SK-N-SH treated with all-trans-retinoic acid at 6 μM for 48 hours (cell line): ENCODE measurements around the gene PLXNA4.

Source experiments
- ATAC-seq: fragments of 200-7000 bp; cut with Tn5 transposase; 3 replicates; pipeline ENCODE4 v1.9.1; 2020; ENCODE audit warnings: mild to moderate bottlenecking, moderate library complexity
- ARNTL ChIP-seq: fragments of 450-650 bp; formaldehyde crosslinking; IDR thresholded peaks from 2 replicates; pipeline ENCODE4 v1.5.0; 2020; ENCODE audit warnings: low read depth, mild to moderate bottlenecking, moderate library complexity, borderline replicate concordance
- BACH2 ChIP-seq: fragments of 250-450 bp; sonication (Bioruptor Pico); IDR thresholded peaks from 2 replicates; pipeline ENCODE4 v1.9.0; 2021; ENCODE audit warnings: mild to moderate bottlenecking, borderline replicate concordance
- CSDC2 ChIP-seq: fragments of 250-450 bp; sonication (Bioruptor Pico); IDR thresholded peaks from 2 replicates; pipeline ENCODE4 v1.5.0; 2020; ENCODE audit warnings: mild to moderate bottlenecking, moderate library complexity
- ESRRG ChIP-seq: fragments of 250-450 bp; sonication (Bioruptor Pico); IDR thresholded peaks from 2 replicates; pipeline ENCODE4 v1.6.1; 2021; ENCODE audit warnings: mild to moderate bottlenecking
- GLIS3 ChIP-seq: fragments of 250-450 bp; sonication (Bioruptor Pico); IDR thresholded peaks from 2 replicates; pipeline ENCODE4 v1.5.0; 2020; ENCODE audit warnings: mild to moderate bottlenecking, moderate library complexity
- ISL1 ChIP-seq: fragments of 250-450 bp; sonication (Bioruptor Pico); IDR thresholded peaks from 2 replicates; pipeline ENCODE4 v2.1.2; 2022; ENCODE audit warnings: mild to moderate bottlenecking, moderate library complexity
- PPARA ChIP-seq: fragments of 250-450 bp; sonication (Bioruptor Pico); IDR thresholded peaks from 2 replicates; pipeline ENCODE4 v1.5.0; 2020; ENCODE audit warnings: mild to moderate bottlenecking, borderline replicate concordance
- RARB ChIP-seq: fragments of 250-450 bp; sonication (Bioruptor Pico); IDR thresholded peaks from 2 replicates; pipeline ENCODE4 v1.8.0; 2021; ENCODE audit warnings: mild to moderate bottlenecking, moderate library complexity
- SNAI2 ChIP-seq: fragments of 250-450 bp; sonication (Bioruptor Pico); IDR thresholded peaks from 2 replicates; pipeline ENCODE4 v1.5.0; 2020; ENCODE audit warnings: mild to moderate bottlenecking, moderate library complexity
- TOX ChIP-seq: fragments of 250-450 bp; sonication (Bioruptor Pico); IDR thresholded peaks from 2 replicates; pipeline ENCODE4 v1.8.0; 2021; ENCODE audit warnings: mild to moderate bottlenecking, moderate library complexity, borderline replicate concordance
- ZC3H10 ChIP-seq: fragments of 250-450 bp; sonication (Bioruptor Pico); IDR thresholded peaks from 2 replicates; pipeline ENCODE4 v1.5.1; 2021; ENCODE audit warnings: mild to moderate bottlenecking, moderate library complexity
- ZFP3 ChIP-seq: fragments of 250-450 bp; sonication (Bioruptor Pico); IDR thresholded peaks from 2 replicates; pipeline ENCODE4 v1.5.0; 2020; ENCODE audit warnings: mild to moderate bottlenecking, moderate library complexity
- ZFP30 ChIP-seq: fragments of 450-650 bp; formaldehyde crosslinking; IDR thresholded peaks from 2 replicates; pipeline ENCODE4 v1.5.0; 2022; ENCODE audit warnings: mild to moderate bottlenecking, moderate library complexity
- ZNF565 ChIP-seq: fragments of 450-650 bp; formaldehyde crosslinking; conservative IDR thresholded peaks from 2 replicates; pipeline ENCODE4 v1.5.0; 2020; ENCODE audit warnings: low read depth, mild to moderate bottlenecking, moderate library complexity
- ZNF70 ChIP-seq: fragments of 450-650 bp; formaldehyde crosslinking; IDR thresholded peaks from 2 replicates; pipeline ENCODE4 v1.5.0; 2020; ENCODE audit warnings: mild to moderate bottlenecking, moderate library complexity
- ZNF8 ChIP-seq: fragments of 450-650 bp; formaldehyde crosslinking; IDR thresholded peaks from 2 replicates; pipeline ENCODE4 v1.5.0; 2020; ENCODE audit warnings: mild to moderate bottlenecking, moderate library complexity
- TF ChIP-seq, protein P1 (sequence below): fragments of 250-450 bp; sonication (Bioruptor Pico); IDR thresholded peaks from 2 replicates; pipeline ENCODE4 v1.5.1; 2020; ENCODE audit warnings: low read depth, mild to moderate bottlenecking, moderate library complexity
- TF ChIP-seq, protein P2 (sequence below): fragments of 250-450 bp; sonication (Bioruptor Pico); IDR thresholded peaks from 2 replicates; pipeline ENCODE4 v1.5.1; 2021; ENCODE audit warnings: mild to moderate bottlenecking, moderate library complexity
- TF ChIP-seq, protein P3 (sequence below): fragments of 250-450 bp; sonication (Bioruptor Pico); IDR thresholded peaks from 2 replicates; pipeline ENCODE4 v1.5.0; 2020; ENCODE audit warnings: mild to moderate bottlenecking, moderate library complexity
- TF ChIP-seq, protein P4 (sequence below): fragments of 250-450 bp; sonication (Bioruptor Pico); IDR thresholded peaks from 2 replicates; pipeline ENCODE4 v1.8.0; 2020; ENCODE audit warnings: mild to moderate bottlenecking, moderate library complexity, borderline replicate concordance

The PLXNA4 gene

DNA sequence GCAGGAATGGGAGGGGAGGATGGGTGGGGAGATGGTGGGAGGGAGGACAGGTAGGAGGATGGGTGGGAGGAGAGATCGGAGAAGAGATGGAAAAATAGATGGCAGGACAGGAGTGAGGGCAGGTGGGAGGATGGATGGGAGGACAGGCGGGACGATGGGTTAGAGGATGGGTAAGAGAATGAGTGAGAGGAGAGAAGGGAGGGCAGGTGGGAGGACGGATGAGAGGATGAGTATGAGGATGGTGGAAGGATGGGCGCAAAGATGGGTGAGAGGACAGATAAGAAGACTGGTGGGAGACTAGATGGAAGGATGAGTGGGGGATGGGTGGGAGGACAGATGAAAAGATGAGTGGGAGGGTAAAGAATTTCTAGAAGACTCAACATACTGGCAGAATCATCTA is 438.6 kb downstream of the PLXNA4 start:
- TF ChIP-seq TOX (no peak), PPARA (CRISPR knock-in tag) (no peak), ISL1 (CRISPR knock-in tag) (no peak), SNAI2 (CRISPR knock-in tag) (no peak), ZNF8 (CRISPR knock-in tag) (no peak), ZFP3 (CRISPR knock-in tag) (no peak), ZNF565 (CRISPR knock-in tag) (no peak), ESRRG (CRISPR knock-in tag) (no peak), RARB (CRISPR knock-in tag) (no peak), GLIS3 (CRISPR knock-in tag) (no peak)
- TF ChIP-seq, protein P1, sequence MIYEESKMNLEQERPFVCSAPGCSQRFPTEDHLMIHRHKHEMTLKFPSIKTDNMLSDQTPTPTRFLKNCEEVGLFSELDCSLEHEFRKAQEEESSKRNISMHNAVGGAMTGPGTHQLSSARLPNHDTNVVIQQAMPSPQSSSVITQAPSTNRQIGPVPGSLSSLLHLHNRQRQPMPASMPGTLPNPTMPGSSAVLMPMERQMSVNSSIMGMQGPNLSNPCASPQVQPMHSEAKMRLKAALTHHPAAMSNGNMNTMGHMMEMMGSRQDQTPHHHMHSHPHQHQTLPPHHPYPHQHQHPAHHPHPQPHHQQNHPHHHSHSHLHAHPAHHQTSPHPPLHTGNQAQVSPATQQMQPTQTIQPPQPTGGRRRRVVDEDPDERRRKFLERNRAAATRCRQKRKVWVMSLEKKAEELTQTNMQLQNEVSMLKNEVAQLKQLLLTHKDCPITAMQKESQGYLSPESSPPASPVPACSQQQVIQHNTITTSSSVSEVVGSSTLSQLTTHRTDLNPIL (CRISPR knock-in tag) = no peak
- ATAC-seq = no peak

DNA sequence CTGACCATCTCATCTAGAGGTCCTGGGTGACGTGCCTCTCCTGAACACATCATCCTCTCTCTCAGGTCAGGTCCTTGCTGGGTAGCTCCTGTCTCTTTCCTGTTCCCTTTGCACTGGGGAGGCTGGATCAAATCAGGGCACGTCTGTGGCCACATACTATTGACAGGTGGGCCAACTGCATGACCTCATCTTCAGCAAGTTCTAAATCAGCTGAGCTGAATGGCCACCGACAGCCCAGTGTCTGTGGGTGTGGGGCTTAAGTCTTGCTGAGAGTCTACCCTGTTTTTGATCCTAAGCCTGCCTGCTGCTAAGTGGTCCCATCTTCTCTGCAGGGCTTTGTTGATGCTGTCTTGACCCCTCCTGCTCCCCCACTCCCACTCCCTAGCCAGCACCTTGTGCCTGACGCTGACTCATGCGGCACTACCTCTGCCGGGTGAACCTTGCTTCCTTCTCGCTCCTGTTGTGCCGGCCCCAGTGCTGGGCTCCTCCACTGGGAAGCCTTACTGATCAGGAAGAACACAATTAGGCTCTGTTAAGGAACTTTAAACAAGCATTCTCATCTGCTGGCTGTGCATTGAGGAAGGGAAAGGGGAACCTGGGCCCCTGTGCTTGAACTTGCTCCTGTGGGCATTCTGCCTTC is 440.4 kb downstream of the PLXNA4 start:
- TF ChIP-seq, protein P2, sequence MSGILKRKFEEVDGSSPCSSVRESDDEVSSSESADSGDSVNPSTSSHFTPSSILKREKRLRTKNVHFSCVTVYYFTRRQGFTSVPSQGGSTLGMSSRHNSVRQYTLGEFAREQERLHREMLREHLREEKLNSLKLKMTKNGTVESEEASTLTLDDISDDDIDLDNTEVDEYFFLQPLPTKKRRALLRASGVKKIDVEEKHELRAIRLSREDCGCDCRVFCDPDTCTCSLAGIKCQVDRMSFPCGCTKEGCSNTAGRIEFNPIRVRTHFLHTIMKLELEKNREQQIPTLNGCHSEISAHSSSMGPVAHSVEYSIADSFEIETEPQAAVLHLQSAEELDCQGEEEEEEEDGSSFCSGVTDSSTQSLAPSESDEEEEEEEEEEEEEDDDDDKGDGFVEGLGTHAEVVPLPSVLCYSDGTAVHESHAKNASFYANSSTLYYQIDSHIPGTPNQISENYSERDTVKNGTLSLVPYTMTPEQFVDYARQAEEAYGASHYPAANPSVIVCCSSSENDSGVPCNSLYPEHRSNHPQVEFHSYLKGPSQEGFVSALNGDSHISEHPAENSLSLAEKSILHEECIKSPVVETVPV = no peak
- TF ChIP-seq ZFP3 (CRISPR knock-in tag) = no peak
- no peak for TF ChIP-seq SNAI2 (CRISPR knock-in tag)
- TF ChIP-seq ARNTL = no peak
- no peak for TF ChIP-seq ISL1 (CRISPR knock-in tag)
- no peak for TF ChIP-seq ZC3H10 (CRISPR knock-in tag)
- no peak for TF ChIP-seq TOX
- no peak for TF ChIP-seq BACH2 (CRISPR knock-in tag)
- TF ChIP-seq PPARA (CRISPR knock-in tag) = no peak
- TF ChIP-seq, protein P3, sequence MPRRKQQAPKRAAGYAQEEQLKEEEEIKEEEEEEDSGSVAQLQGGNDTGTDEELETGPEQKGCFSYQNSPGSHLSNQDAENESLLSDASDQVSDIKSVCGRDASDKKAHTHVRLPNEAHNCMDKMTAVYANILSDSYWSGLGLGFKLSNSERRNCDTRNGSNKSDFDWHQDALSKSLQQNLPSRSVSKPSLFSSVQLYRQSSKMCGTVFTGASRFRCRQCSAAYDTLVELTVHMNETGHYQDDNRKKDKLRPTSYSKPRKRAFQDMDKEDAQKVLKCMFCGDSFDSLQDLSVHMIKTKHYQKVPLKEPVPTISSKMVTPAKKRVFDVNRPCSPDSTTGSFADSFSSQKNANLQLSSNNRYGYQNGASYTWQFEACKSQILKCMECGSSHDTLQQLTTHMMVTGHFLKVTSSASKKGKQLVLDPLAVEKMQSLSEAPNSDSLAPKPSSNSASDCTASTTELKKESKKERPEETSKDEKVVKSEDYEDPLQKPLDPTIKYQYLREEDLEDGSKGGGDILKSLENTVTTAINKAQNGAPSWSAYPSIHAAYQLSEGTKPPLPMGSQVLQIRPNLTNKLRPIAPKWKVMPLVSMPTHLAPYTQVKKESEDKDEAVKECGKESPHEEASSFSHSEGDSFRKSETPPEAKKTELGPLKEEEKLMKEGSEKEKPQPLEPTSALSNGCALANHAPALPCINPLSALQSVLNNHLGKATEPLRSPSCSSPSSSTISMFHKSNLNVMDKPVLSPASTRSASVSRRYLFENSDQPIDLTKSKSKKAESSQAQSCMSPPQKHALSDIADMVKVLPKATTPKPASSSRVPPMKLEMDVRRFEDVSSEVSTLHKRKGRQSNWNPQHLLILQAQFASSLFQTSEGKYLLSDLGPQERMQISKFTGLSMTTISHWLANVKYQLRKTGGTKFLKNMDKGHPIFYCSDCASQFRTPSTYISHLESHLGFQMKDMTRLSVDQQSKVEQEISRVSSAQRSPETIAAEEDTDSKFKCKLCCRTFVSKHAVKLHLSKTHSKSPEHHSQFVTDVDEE (CRISPR knock-in tag) = no peak
- TF ChIP-seq ZNF70 (CRISPR knock-in tag) = no peak
- TF ChIP-seq, protein P4, sequence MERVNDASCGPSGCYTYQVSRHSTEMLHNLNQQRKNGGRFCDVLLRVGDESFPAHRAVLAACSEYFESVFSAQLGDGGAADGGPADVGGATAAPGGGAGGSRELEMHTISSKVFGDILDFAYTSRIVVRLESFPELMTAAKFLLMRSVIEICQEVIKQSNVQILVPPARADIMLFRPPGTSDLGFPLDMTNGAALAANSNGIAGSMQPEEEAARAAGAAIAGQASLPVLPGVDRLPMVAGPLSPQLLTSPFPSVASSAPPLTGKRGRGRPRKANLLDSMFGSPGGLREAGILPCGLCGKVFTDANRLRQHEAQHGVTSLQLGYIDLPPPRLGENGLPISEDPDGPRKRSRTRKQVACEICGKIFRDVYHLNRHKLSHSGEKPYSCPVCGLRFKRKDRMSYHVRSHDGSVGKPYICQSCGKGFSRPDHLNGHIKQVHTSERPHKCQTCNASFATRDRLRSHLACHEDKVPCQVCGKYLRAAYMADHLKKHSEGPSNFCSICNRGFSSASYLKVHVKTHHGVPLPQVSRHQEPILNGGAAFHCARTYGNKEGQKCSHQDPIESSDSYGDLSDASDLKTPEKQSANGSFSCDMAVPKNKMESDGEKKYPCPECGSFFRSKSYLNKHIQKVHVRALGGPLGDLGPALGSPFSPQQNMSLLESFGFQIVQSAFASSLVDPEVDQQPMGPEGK = no peak
- TF ChIP-seq ZNF8 (CRISPR knock-in tag) = no peak
- TF ChIP-seq, protein P1 (CRISPR knock-in tag) = no peak
- no peak for TF ChIP-seq ZFP30
- ATAC-seq = no peak

DNA sequence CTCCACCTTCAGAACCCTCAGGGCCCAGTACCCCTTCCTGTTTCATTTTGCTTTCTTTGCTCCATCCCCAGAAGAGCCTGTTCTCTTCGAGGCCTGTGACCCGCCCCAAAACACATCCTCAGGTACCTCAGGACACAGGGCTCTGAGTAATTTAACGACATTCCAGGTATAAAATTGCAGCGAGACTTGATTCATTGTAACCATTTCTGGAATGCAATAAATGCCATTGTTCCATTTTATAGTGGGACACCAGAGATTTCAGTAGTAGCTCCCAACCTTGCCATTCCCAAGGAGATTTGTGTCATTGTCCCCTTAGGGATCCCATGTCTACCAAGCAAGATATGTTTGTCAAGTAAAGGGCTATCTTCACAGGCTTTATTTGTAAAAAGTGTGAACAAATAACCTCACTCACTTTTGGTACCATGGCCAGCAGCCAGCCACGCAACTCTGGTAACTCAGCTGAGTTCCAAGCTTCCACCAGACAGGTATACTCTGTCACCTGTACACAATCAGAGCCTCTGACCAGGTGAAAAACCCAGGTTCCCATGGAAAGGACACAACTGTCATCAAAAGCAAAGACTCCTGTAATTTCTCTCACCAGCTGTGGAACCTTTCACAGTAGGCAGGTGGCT is 441.3 kb downstream of the PLXNA4 start:
- no peak for ATAC-seq
- TF ChIP-seq, protein P1 (CRISPR knock-in tag) = no peak
- TF ChIP-seq, protein P2 = no peak
- TF ChIP-seq ZFP30 = no peak
- TF ChIP-seq, protein P3 (CRISPR knock-in tag) = no peak
- TF ChIP-seq ZC3H10 (CRISPR knock-in tag) = no peak
- TF ChIP-seq BACH2 (CRISPR knock-in tag) = no peak
- TF ChIP-seq CSDC2 = no peak
- no peak for TF ChIP-seq RARB (CRISPR knock-in tag)
- TF ChIP-seq GLIS3 (CRISPR knock-in tag) = no peak
- TF ChIP-seq ZFP3 (CRISPR knock-in tag) = no peak
